Mucosa of rectum (tissue), 2 donors: ENCODE data around the gene TRIP10.

Source experiments
- H3K27ac ChIP-seq, 2 donors: one replicate each; pipeline ENCODE4 v1.7.0; 2013; ENCODE audit warnings: inconsistent platforms in 2 of 2, low read depth in 2 of 2, low read length in 2 of 2
- H3K27me3 ChIP-seq, 2 donors: one replicate each; pipeline ENCODE4 v1.7.0; 2013; ENCODE audit warnings: low read length in 2 of 2; ENCODE audit not compliant: control insufficient read depth in 2 of 2, insufficient read depth in 2 of 2
- H3K36me3 ChIP-seq, 2 donors: one replicate each; pipeline ENCODE4 v1.7.0; 2013; ENCODE audit warnings: low read length in 2 of 2; ENCODE audit not compliant: control insufficient read depth in 2 of 2, insufficient read depth in 2 of 2
- H3K4me1 ChIP-seq, 2 donors: one replicate each; pipeline ENCODE4 v1.7.0; 2013; ENCODE audit warnings: low read length in 2 of 2, mild to moderate bottlenecking in 1 of 2; ENCODE audit not compliant: control insufficient read depth in 2 of 2, insufficient read depth in 2 of 2
- H3K4me3 ChIP-seq, 2 donors: one replicate each; pipeline ENCODE4 v1.7.0; 2013; ENCODE audit warnings: low read length in 2 of 2
- H3K9ac ChIP-seq, 2 donors: one replicate each; pipeline ENCODE4 v1.7.0; 2013; ENCODE audit warnings: low read length in 2 of 2, low read depth in 1 of 2, mild to moderate bottlenecking in 1 of 2
- H3K9me3 ChIP-seq, 2 donors: one replicate each; pipeline ENCODE4 v1.7.0; 2013; ENCODE audit warnings: low read length in 2 of 2; ENCODE audit not compliant: control insufficient read depth in 2 of 2
- donor health status: healthy.
- donor health status: Normal muscosa, but diverticular disease.

The TRIP10 gene

GRCh38 chr19:6718111-6718740, 21.3 kb upstream of the TRIP10 start:
- H3K4me1 ChIP-seq: no peaks in the 10 kb centered on the region
- H3K36me3 ChIP-seq: no peaks in the 10 kb centered on the region
- H3K9ac ChIP-seq: no peak overlapping the region
- no peak overlapping the region for H3K4me3 ChIP-seq
- no peaks in the 10 kb centered on the region for H3K27me3 ChIP-seq
- no peaks in the 10 kb centered on the region for H3K9me3 ChIP-seq
- H3K27ac ChIP-seq: no peak overlapping the region

GRCh38 chr19:6718741-6719539, 20.5 kb upstream of the TRIP10 start:
- no peak overlapping the region for H3K9ac ChIP-seq
- no peaks in the 10 kb centered on the region for H3K9me3 ChIP-seq
- no peak overlapping the region for H3K27ac ChIP-seq
- no peaks in the 10 kb centered on the region for H3K4me1 ChIP-seq
- no peaks in the 10 kb centered on the region for H3K36me3 ChIP-seq
- H3K4me3 ChIP-seq: peak overlapping the region in 1 of 2 donors; percentile 13
- no peaks in the 10 kb centered on the region for H3K27me3 ChIP-seq

- Histone ChIP-seq H3K4me1 (no peaks in the 10 kb centered on the region), H3K27ac (no peak overlapping the region), H3K27me3 (no peaks in the 10 kb centered on the region), H3K9me3 (no peaks in the 10 kb centered on the region), H3K9ac (no peak overlapping the region), H3K36me3 (no peaks in the 10 kb centered on the region), H3K4me3 (peak overlapping the region in 1 of 2 donors; percentile 13)
Measured at GRCh38 chr19:6719540-6719861, 20.0 kb upstream of the TRIP10 start.

GRCh38 chr19:6719992-6720368, 19.5 kb upstream of the TRIP10 start:
- H3K36me3 ChIP-seq: no peaks in the 10 kb centered on the region
- H3K4me3 ChIP-seq: no peak overlapping the region
- no peaks in the 10 kb centered on the region for H3K27me3 ChIP-seq
- no peak overlapping the region for H3K9ac ChIP-seq
- no peaks in the 10 kb centered on the region for H3K4me1 ChIP-seq
- no peaks in the 10 kb centered on the region for H3K9me3 ChIP-seq
- H3K27ac ChIP-seq: no peak overlapping the region

- Histone ChIP-seq H3K9ac (no peak within 1 kb of the TSS), H3K4me1 (no peaks in the 10 kb centered on the region), H3K36me3 (no peaks in the 10 kb centered on the region), H3K9me3 (no peaks in the 10 kb centered on the region), H3K27me3 (no peaks in the 10 kb centered on the region), H3K4me3 (no peak within 1 kb of the TSS), H3K27ac (no peak within 1 kb of the TSS)
Measured at GRCh38 chr19:6720369-6721137, 18.9 kb upstream of the TRIP10 start, which contains the start of gene C3. Gene C3, minus strand, starts transcription at chr19:6720650. Its CDS starts 61 bp downstream, at chr19:6720589.

- no peaks in the 10 kb centered on the region for H3K27me3 ChIP-seq
- no peak overlapping the region for H3K9ac ChIP-seq
- no peaks in the 10 kb centered on the region for H3K4me1 ChIP-seq
- H3K27ac ChIP-seq: no peak overlapping the region
- no peaks in the 10 kb centered on the region for H3K36me3 ChIP-seq
- H3K4me3 ChIP-seq: no peak overlapping the region
- no peaks in the 10 kb centered on the region for H3K9me3 ChIP-seq
Measured at GRCh38 chr19:6721138-6721474, 18.4 kb upstream of the TRIP10 start.

- Histone ChIP-seq H3K36me3 (no peaks in the 10 kb centered on the region), H3K27ac (no peak overlapping the region), H3K9ac (no peak overlapping the region), H3K4me3 (no peak overlapping the region), H3K9me3 (no peaks in the 10 kb centered on the region), H3K4me1 (no peaks in the 10 kb centered on the region), H3K27me3 (no peaks in the 10 kb centered on the region)
Measured at GRCh38 chr19:6721773-6722172, 17.7 kb upstream of the TRIP10 start.

- Histone ChIP-seq H3K4me1 (no peaks in the 10 kb centered on the region), H3K36me3 (no peaks in the 10 kb centered on the region), H3K9me3 (no peaks in the 10 kb centered on the region), H3K9ac (no peak overlapping the region), H3K27ac (no peak overlapping the region), H3K27me3 (no peaks in the 10 kb centered on the region), H3K4me3 (no peak overlapping the region)
Measured at GRCh38 chr19:6723108-6723618, 16.3 kb upstream of the TRIP10 start.

- Histone ChIP-seq H3K36me3 (no peaks in the 10 kb centered on the region), H3K27ac (no peak overlapping the region), H3K4me3 (no peak overlapping the region), H3K9me3 (no peaks in the 10 kb centered on the region), H3K9ac (no peak overlapping the region), H3K4me1 (no peaks in the 10 kb centered on the region), H3K27me3 (no peaks in the 10 kb centered on the region)
Measured at GRCh38 chr19:6723738-6724137, 15.7 kb upstream of the TRIP10 start.
